ENCODE data around the gene PXYLP1.
"Not testable (repeated sequence)": the region's sequence is repeated elsewhere in the genome, so short reads cannot be mapped to it uniquely, and the experiment has no call there.

Gene PXYLP1, protein sequence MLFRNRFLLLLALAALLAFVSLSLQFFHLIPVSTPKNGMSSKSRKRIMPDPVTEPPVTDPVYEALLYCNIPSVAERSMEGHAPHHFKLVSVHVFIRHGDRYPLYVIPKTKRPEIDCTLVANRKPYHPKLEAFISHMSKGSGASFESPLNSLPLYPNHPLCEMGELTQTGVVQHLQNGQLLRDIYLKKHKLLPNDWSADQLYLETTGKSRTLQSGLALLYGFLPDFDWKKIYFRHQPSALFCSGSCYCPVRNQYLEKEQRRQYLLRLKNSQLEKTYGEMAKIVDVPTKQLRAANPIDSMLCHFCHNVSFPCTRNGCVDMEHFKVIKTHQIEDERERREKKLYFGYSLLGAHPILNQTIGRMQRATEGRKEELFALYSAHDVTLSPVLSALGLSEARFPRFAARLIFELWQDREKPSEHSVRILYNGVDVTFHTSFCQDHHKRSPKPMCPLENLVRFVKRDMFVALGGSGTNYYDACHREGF

GRCh38 chr3:141231101-141231951 lies at the start of gene PXYLP1:
TSS of gene PXYLP1 (plus strand) at chr3:141231825. CDS start at chr3:141260176, 28,351 bp downstream.
- ATAC-seq, result peak; percentile 94 to 97

DNA sequence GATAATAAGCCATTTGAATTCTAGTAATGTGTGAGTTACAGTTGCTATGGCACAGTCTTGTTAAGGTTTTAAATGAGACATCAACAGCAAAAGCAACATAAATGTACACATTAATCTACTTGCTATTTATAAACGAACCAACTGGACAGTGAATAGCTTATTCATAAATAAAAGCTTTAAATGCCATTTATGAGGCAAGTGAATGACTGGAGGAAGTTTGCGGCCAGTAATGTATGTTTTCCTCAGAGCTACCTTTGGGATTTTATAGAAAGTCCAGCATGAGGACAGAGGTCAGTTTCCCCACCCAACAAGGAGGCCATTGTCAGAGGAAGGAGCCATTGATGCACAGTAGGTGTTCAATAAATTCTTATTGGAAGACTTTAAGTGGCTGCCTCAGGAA lies 48.0 kb upstream of the PXYLP1 start:
- ATAC-seq, result no peak

- no peak for ATAC-seq
Observed at GRCh38 chr3:141184430-141184829, 47.2 kb upstream of the PXYLP1 start.

GRCh38 chr3:141191097-141191749 lies 40.4 kb upstream of the PXYLP1 start:
- ATAC-seq, result no peak

GRCh38 chr3:141192345-141192744 lies 39.3 kb upstream of the PXYLP1 start:
- ATAC-seq, result peak; percentile 99 to 100

GRCh38 chr3:141193066-141193830 lies 38.4 kb upstream of the PXYLP1 start:
- no peak for ATAC-seq

DNA sequence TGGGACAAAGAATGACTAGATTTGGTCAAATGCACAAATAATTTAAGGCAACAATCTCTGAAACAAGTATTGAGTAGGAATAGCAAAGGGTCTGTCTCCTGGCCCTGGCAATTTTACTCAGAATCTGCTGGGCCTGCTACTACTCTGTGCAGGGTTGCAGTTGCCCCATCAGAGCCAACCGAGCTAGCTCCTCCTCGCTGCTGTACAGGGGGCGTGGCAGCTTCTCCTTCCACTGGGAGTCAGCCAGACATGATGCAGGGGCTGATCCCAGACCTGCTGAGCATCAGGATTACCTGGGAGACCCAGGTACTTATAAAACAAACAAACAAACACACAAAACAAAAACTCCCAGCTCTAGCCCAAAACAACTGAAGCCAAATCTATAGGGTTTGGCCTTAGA lies 30.5 kb upstream of the PXYLP1 start:
- ATAC-seq, result no peak

GRCh38 chr3:141202682-141203081 lies 28.9 kb upstream of the PXYLP1 start:
- ATAC-seq, result no peak

DNA sequence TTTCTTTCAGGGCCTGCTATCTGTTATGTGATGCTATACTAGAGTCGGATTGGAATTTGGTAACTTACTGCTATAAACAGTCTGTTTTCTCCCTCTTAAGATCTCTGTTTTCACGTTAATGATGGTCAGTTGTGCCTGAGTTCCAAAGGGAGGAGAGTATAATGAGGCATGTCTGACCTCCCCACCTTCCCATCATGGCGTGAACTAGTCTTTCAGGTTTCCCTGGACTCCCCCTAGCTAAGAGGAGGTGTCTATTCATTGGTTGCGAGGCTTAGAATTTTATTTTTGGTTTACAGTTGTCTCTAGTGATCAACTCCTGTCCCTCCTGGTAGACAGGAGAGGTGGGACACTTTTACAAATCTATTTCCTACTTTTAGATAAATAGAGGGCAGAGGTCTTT lies 27.8 kb upstream of the PXYLP1 start:
- no peak for ATAC-seq

GRCh38 chr3:141204343-141204742 lies 27.3 kb upstream of the PXYLP1 start:
- ATAC-seq, result no peak

GRCh38 chr3:141211306-141211705 lies 20.3 kb upstream of the PXYLP1 start:
- ATAC-seq, result not testable (repeated sequence)

- ATAC-seq, result no peak
Observed at GRCh38 chr3:141212101-141212500, 19.5 kb upstream of the PXYLP1 start.

GRCh38 chr3:141212555-141212954 lies 19.1 kb upstream of the PXYLP1 start:
- ATAC-seq, result no peak

DNA sequence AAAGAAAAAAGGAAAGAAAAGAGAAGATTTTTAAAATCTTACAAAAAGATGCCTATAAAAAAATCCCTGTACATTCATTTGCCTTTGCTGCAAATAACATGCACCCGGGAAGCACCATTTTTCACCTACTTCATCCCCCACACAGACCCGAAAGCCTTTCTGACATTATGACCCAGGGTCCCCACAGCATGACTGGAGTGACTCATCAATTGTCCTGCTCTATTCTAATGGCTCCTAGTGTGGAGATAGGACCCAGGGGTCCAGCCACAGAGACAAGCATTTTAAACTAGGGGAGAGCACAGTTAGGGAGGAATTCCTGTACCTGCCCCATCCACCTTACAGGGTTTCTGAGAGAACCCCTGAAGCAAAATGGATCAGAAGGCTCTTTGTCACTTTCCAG lies 14.7 kb upstream of the PXYLP1 start:
- ATAC-seq, result no peak

DNA sequence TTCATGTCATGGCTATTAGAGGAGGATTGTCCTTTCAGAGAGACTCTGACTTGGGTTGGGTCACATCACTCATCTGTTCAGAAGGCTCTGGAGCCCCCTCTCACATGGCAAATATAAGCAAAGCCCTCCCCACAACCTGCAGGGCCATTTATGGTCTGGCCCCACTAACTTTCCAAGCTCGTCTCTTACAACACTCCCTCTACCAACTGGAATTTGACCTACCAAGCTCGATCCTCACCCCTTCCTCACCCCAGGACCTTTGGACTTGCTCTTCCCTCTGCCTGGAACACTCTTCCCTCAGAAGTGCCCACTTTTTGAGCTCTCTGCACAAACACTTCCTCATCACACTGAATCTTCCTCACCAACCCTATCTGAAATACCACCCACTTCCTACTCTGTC lies 14.2 kb upstream of the PXYLP1 start:
- no peak for ATAC-seq

DNA sequence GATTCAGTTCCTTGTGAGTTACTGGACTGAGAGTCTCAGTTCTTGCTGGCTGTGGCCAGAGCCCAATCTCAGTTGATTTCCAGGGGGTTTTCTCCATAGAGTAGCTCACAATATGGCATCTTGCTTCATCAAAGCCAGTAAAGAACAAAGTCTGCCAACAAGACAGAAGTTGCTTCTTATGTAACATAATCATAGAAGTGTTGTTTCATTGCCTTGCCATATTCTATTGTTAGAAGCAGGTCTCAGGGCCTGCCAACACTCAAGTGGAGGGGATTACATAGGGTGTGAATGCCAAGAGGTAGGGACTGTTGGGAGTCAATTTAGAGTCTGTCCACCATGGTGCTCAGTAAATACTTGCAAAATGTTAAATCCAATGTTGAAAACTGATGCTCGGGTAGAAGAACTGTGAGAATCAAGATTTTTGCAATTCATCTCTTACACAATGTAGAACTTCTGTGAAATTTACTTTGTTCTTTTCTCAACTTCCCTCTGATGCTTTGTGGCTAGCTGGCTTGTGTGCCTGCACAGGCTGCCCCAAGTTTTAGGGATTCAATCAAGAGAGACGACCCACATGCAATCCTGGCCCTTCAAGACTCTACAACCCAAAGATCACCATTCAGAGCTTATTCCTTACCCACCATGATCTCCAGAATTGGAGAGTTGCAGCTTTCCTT lies 13.3 kb upstream of the PXYLP1 start:
- no peak for ATAC-seq

DNA sequence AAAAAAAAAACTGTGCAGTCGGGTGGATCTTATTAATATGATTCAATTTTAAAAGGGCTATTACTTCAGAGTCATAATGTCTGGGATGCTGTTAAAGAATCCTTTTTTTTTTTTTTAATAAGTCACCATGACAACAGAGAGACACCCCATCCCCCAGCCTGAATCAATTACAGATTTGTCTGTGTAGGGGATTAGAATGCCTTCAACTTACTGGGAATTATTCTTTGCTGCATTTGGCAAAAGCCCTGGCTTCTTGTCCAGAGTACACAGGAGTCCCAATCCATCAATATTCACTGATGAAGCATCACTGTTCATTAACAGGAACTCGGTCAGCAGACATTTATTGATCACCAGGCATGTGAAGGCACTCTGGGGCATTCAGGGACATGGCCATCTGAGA lies 12.7 kb upstream of the PXYLP1 start:
- ATAC-seq, result no peak

GRCh38 chr3:141223673-141224166 lies 7.9 kb upstream of the PXYLP1 start:
- ATAC-seq, result no peak

GRCh38 chr3:141225939-141226338 lies 5.7 kb upstream of the PXYLP1 start:
- ATAC-seq, result no peak

DNA sequence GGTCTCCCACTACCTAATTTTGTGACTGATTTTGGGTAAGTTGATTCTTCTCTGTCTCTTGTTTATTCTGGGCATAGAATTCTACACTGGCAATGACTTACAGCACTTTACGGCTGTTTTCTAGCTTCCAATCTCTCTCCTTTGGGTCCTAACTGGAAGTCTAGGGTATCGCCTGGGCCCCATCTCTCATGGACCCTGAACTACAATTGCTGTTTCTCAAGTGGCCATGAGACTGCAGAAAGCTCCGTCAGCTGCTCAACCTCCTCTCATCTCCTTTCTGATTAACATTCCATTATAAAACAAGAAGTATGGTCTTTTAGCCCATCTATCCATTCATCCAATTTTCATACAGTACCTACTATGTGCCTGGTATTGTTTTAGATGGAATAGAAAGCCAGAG lies 4.4 kb upstream of the PXYLP1 start:
- no peak for ATAC-seq

DNA sequence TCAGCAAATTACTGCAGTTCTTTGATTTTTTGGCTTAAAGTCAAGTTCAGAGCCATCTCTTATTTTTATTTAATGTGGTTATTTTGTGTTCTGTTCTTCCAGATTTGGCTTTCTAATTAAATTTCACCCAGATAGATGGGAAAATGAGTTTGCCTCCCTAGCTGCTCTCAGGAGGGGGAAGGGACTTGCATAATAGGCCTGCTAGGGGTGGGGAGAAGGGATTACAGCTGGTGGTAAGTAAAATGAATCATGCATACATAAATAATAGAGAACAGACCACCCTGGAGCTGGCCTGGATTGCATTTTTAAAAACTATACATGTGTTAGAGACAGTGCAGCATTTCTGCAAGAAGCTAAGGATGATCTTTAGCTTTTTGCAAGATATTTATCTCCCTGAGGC lies 3.9 kb upstream of the PXYLP1 start:
- no peak for ATAC-seq

- ATAC-seq, result no peak
Observed at GRCh38 chr3:141228395-141228794, 3.2 kb upstream of the PXYLP1 start.
